Measurements from ENCODE around the gene CYP4Z1.
A peak's percentile ranks its signal among the peaks of the same experiment; 100 is the strongest.
"Not testable (repeated sequence)": the region's sequence is repeated elsewhere in the genome, so short reads cannot be mapped to it uniquely, and the experiment has no call there.

Gene CYP4Z1

GRCh38 chr1:47069509-47069908 is 2.5 kb downstream of the CYP4Z1 start:
- H3K9me3 ChIP-seq (ENCODE audit: insufficient read depth, low read depth, low read length); H3K4me1 ChIP-seq (ENCODE audit: insufficient read depth, low read length); H3K9ac ChIP-seq (ENCODE audit: low read depth, low read length); H3K27me3 ChIP-seq (ENCODE audit: insufficient read depth, low read length); H3K36me3 ChIP-seq (ENCODE audit: insufficient read depth, low read length); H3K4me3 ChIP-seq (ENCODE audit: low read length); H3K27ac ChIP-seq (ENCODE audit: low read depth, low read length): not testable (repeated sequence)

- not testable (repeated sequence) for H3K9ac ChIP-seq (ENCODE audit: low read depth, low read length); H3K9me3 ChIP-seq (ENCODE audit: insufficient read depth, low read depth, low read length)
- 0% methylated on average over 2 of the region's 3 CpGs for WGBS
Observed at GRCh38 chr1:47089356-47089755, 22.3 kb downstream of the CYP4Z1 start.

GRCh38 chr1:47091476-47091875 is 24.4 kb downstream of the CYP4Z1 start:
- not testable (repeated sequence) for H3K4me1 ChIP-seq (ENCODE audit: insufficient read depth, low read length); H3K4me3 ChIP-seq (ENCODE audit: low read length); H3K9ac ChIP-seq (ENCODE audit: low read depth, low read length); H3K27me3 ChIP-seq (ENCODE audit: insufficient read depth, low read length); H3K27ac ChIP-seq (ENCODE audit: low read depth, low read length); H3K9me3 ChIP-seq (ENCODE audit: insufficient read depth, low read depth, low read length); H3K36me3 ChIP-seq (ENCODE audit: insufficient read depth, low read length)
- WGBS, result 21% methylated on average over 3 of the region's 3 CpGs

More at GRCh38 chr1:47089356-47089755, 22.3 kb downstream of the CYP4Z1 start:
- H3K27me3 ChIP-seq (ENCODE audit: insufficient read depth, low read length); H3K4me1 ChIP-seq (ENCODE audit: insufficient read depth, low read length); H3K27ac ChIP-seq (ENCODE audit: low read depth, low read length); H3K4me3 ChIP-seq (ENCODE audit: low read length); H3K36me3 ChIP-seq (ENCODE audit: insufficient read depth, low read length): not testable (repeated sequence)

- 92% methylated on average over 3 of the region's 3 CpGs for WGBS
- Histone ChIP-seq H3K36me3 (ENCODE audit: insufficient read depth, low read length) (no peaks in the 10 kb centered on the region), H3K9me3 (ENCODE audit: insufficient read depth, low read depth, low read length) (no peaks in the 10 kb centered on the region), H3K4me3 (ENCODE audit: low read length) (no peak overlapping the region), H3K9ac (ENCODE audit: low read depth, low read length) (no peak overlapping the region), H3K4me1 (ENCODE audit: insufficient read depth, low read length) (peaks cover 11% of the 10 kb centered on the region; the same call in 1 of the 2 replicates), H3K27ac (ENCODE audit: low read depth, low read length) (no peak overlapping the region), H3K27me3 (ENCODE audit: insufficient read depth, low read length) (no peaks in the 10 kb centered on the region)
Observed at GRCh38 chr1:47104816-47105215, 37.8 kb downstream of the CYP4Z1 start.

- Histone ChIP-seq H3K9me3 (ENCODE audit: insufficient read depth, low read depth, low read length) (no peaks in the 10 kb centered on the region), H3K27ac (ENCODE audit: low read depth, low read length) (no peak overlapping the region), H3K4me3 (ENCODE audit: low read length) (no peak overlapping the region), H3K4me1 (ENCODE audit: insufficient read depth, low read length) (peaks cover 15% of the 10 kb centered on the region; the same call in 1 of the 2 replicates), H3K9ac (ENCODE audit: low read depth, low read length) (no peak overlapping the region), H3K27me3 (ENCODE audit: insufficient read depth, low read length) (no peaks in the 10 kb centered on the region), H3K36me3 (ENCODE audit: insufficient read depth, low read length) (no peaks in the 10 kb centered on the region)
- WGBS, result 93% methylated on average over 2 of the region's 3 CpGs
Observed at GRCh38 chr1:47106792-47107191, 39.8 kb downstream of the CYP4Z1 start.

GRCh38 chr1:47107851-47108574 is 41.0 kb downstream of the CYP4Z1 start:
- not testable (repeated sequence) for H3K9me3 ChIP-seq (ENCODE audit: insufficient read depth, low read depth, low read length); H3K36me3 ChIP-seq (ENCODE audit: insufficient read depth, low read length); H3K4me3 ChIP-seq (ENCODE audit: low read length); H3K27me3 ChIP-seq (ENCODE audit: insufficient read depth, low read length)
- Histone ChIP-seq H3K4me1 (ENCODE audit: insufficient read depth, low read length) (peaks cover 23% of the 10 kb centered on the region), H3K9ac (ENCODE audit: low read depth, low read length) (peak overlapping the region; percentile 47; the same call in 1 of the 2 replicates), H3K27ac (ENCODE audit: low read depth, low read length) (peak overlapping the region; percentile 82)
- 41% methylated on average over 7 of the region's 10 CpGs for WGBS

- H3K36me3 ChIP-seq (ENCODE audit: insufficient read depth, low read length); H3K27ac ChIP-seq (ENCODE audit: low read depth, low read length); H3K9ac ChIP-seq (ENCODE audit: low read depth, low read length); H3K9me3 ChIP-seq (ENCODE audit: insufficient read depth, low read depth, low read length); H3K27me3 ChIP-seq (ENCODE audit: insufficient read depth, low read length); H3K4me3 ChIP-seq (ENCODE audit: low read length): not testable (repeated sequence)
- H3K4me1 ChIP-seq (ENCODE audit: insufficient read depth, low read length), result peaks cover 23% of the 10 kb centered on the region
Observed at GRCh38 chr1:47109482-47109881, 42.5 kb downstream of the CYP4Z1 start.

GRCh38 chr1:47113178-47113577 is 46.1 kb downstream of the CYP4Z1 start:
- H3K9ac ChIP-seq (ENCODE audit: low read depth, low read length), result no peak overlapping the region
- H3K36me3 ChIP-seq (ENCODE audit: insufficient read depth, low read length), result no peaks in the 10 kb centered on the region
- 75% methylated on average over 3 of the region's 4 CpGs for WGBS
- peaks cover 12% of the 10 kb centered on the region for H3K4me1 ChIP-seq (ENCODE audit: insufficient read depth, low read length)
- no peak overlapping the region for H3K4me3 ChIP-seq (ENCODE audit: low read length)
- H3K9me3 ChIP-seq (ENCODE audit: insufficient read depth, low read depth, low read length), result no peaks in the 10 kb centered on the region
- no peaks in the 10 kb centered on the region for H3K27me3 ChIP-seq (ENCODE audit: insufficient read depth, low read length)
- H3K27ac ChIP-seq (ENCODE audit: low read depth, low read length), result no peak overlapping the region

GRCh38 chr1:47121039-47121438 is 54.0 kb downstream of the CYP4Z1 start:
- H3K36me3 ChIP-seq (ENCODE audit: insufficient read depth, low read length); H3K27me3 ChIP-seq (ENCODE audit: insufficient read depth, low read length); H3K4me3 ChIP-seq (ENCODE audit: low read length); H3K27ac ChIP-seq (ENCODE audit: low read depth, low read length); H3K4me1 ChIP-seq (ENCODE audit: insufficient read depth, low read length); H3K9me3 ChIP-seq (ENCODE audit: insufficient read depth, low read depth, low read length); H3K9ac ChIP-seq (ENCODE audit: low read depth, low read length): not testable (repeated sequence)
- WGBS, result 86% methylated on average over 1 of the region's 1 CpG

GRCh38 chr1:47124834-47125233 is 57.8 kb downstream of the CYP4Z1 start:
- H3K27me3 ChIP-seq (ENCODE audit: insufficient read depth, low read length); H3K4me3 ChIP-seq (ENCODE audit: low read length); H3K4me1 ChIP-seq (ENCODE audit: insufficient read depth, low read length); H3K9me3 ChIP-seq (ENCODE audit: insufficient read depth, low read depth, low read length); H3K27ac ChIP-seq (ENCODE audit: low read depth, low read length); H3K36me3 ChIP-seq (ENCODE audit: insufficient read depth, low read length); H3K9ac ChIP-seq (ENCODE audit: low read depth, low read length): not testable (repeated sequence)

- not testable (repeated sequence) for H3K27me3 ChIP-seq (ENCODE audit: insufficient read depth, low read length); H3K36me3 ChIP-seq (ENCODE audit: insufficient read depth, low read length); H3K9me3 ChIP-seq (ENCODE audit: insufficient read depth, low read depth, low read length); H3K4me3 ChIP-seq (ENCODE audit: low read length); H3K9ac ChIP-seq (ENCODE audit: low read depth, low read length); H3K27ac ChIP-seq (ENCODE audit: low read depth, low read length)
- peaks cover 14% of the 10 kb centered on the region for H3K4me1 ChIP-seq (ENCODE audit: insufficient read depth, low read length)
- WGBS, result 94% methylated on average over 2 of the region's 2 CpGs
Observed at GRCh38 chr1:47126997-47127396, 60.0 kb downstream of the CYP4Z1 start.

- H3K27me3 ChIP-seq (ENCODE audit: insufficient read depth, low read length), result no peaks in the 10 kb centered on the region
- 100% methylated on average over 1 of the region's 1 CpG for WGBS
- H3K9me3 ChIP-seq (ENCODE audit: insufficient read depth, low read depth, low read length), result no peaks in the 10 kb centered on the region
- peaks cover 14% of the 10 kb centered on the region for H3K4me1 ChIP-seq (ENCODE audit: insufficient read depth, low read length)
- no peak overlapping the region for H3K27ac ChIP-seq (ENCODE audit: low read depth, low read length)
- H3K36me3 ChIP-seq (ENCODE audit: insufficient read depth, low read length), result no peaks in the 10 kb centered on the region
- no peak overlapping the region for H3K9ac ChIP-seq (ENCODE audit: low read depth, low read length)
- H3K4me3 ChIP-seq (ENCODE audit: low read length), result no peak overlapping the region
Observed at GRCh38 chr1:47128221-47128620, 61.2 kb downstream of the CYP4Z1 start.
